HepG2 (cell line): ENCODE results near the gene PGS1. TPM values are rescaled to one million over a fixed set of nuclear protein-coding genes. Genes with fewer than 3 reads are reported as not detected.

Experiments used
- CHD2 ChIP-seq: IDR thresholded peaks from 2 replicates; pipeline ENCODE4 v1.6.1; 2011; ENCODE audit warnings: low read depth, low read length, improper control_type of control experiment
- ELF4 ChIP-seq: sonication (generic); formaldehyde crosslinking; IDR thresholded peaks from 2 replicates; pipeline ENCODE4 v1.5.0; 2020; ENCODE audit warnings: missing genetic modification reagents, mild to moderate bottlenecking, moderate library complexity, borderline replicate concordance
- FLYWCH1 ChIP-seq: sonication (generic); formaldehyde crosslinking; IDR thresholded peaks from 2 replicates; pipeline ENCODE4 v1.8.1; 2023; ENCODE audit warnings: mild to moderate bottlenecking, missing genetic modification reagents
- FOXP4 ChIP-seq: sonication (generic); formaldehyde crosslinking; IDR thresholded peaks from 2 replicates; pipeline ENCODE4 v1.4.0; 2020; ENCODE audit warnings: missing genetic modification reagents
- HBP1 ChIP-seq: IDR thresholded peaks from 2 replicates; pipeline ENCODE4 v1.6.1; 2016; ENCODE audit warnings: low read depth, control low read depth
- HMGA1 ChIP-seq: sonication (generic); formaldehyde crosslinking; conservative IDR thresholded peaks from 2 replicates; pipeline ENCODE4 v1.4.0; 2020; ENCODE audit warnings: missing genetic modification reagents
- KLF11 ChIP-seq: IDR thresholded peaks from 2 replicates; pipeline ENCODE4 v1.6.1; 2016; ENCODE audit warnings: missing compliant biosample characterization
- NRL ChIP-seq: sonication (generic); formaldehyde crosslinking; IDR thresholded peaks from 2 replicates; pipeline ENCODE4 v1.5.0; 2020; ENCODE audit warnings: missing genetic modification reagents, mild to moderate bottlenecking, moderate library complexity, borderline replicate concordance
- PHF8 ChIP-seq: sonication (generic); formaldehyde crosslinking; IDR thresholded peaks from 2 replicates; pipeline ENCODE4 v1.5.0; 2020; ENCODE audit warnings: missing genetic modification reagents
- POLR2AphosphoS2 ChIP-seq: IDR thresholded peaks from 2 replicates; pipeline ENCODE4 v1.6.1; 2011; ENCODE audit warnings: low read depth, low read length, improper control_type of control experiment
- RFX5 ChIP-seq: IDR thresholded peaks from 2 replicates; pipeline ENCODE4 v1.6.1; 2011; ENCODE audit warnings: low read depth, low read length, improper control_type of control experiment
- RXRB ChIP-seq: IDR thresholded peaks from 2 replicates; pipeline ENCODE4 v1.6.1; 2016; ENCODE audit warnings: borderline replicate concordance, missing genetic modification reagents, missing compliant biosample characterization
- TBL1XR1 ChIP-seq: fragments of 150-350 bp; IDR thresholded peaks from 2 replicates; pipeline ENCODE4 v1.6.1; 2014; ENCODE audit warnings: borderline replicate concordance, low read length; ENCODE audit not compliant: partially characterized antibody
- TBX3 ChIP-seq: fragments of 450-650 bp; IDR thresholded peaks from 2 replicates; pipeline ENCODE4 v1.6.1; 2017; ENCODE audit warnings: antibody characterized with exemption, mild to moderate bottlenecking, inconsistent platforms, borderline replicate concordance
- UBTF ChIP-seq: sonication (generic); formaldehyde crosslinking; IDR thresholded peaks from 2 replicates; pipeline ENCODE4 v1.4.0; 2020; ENCODE audit warnings: mild to moderate bottlenecking, missing genetic modification reagents
- ZBTB14 ChIP-seq: sonication (generic); formaldehyde crosslinking; IDR thresholded peaks from 2 replicates; pipeline ENCODE4 v1.4.0; 2020; ENCODE audit warnings: missing genetic modification reagents
- ZBTB39 ChIP-seq: sonication (generic); formaldehyde crosslinking; IDR thresholded peaks from 2 replicates; pipeline ENCODE4 v1.5.0; 2020; ENCODE audit warnings: missing genetic modification reagents
- ZNF17 ChIP-seq: sonication (generic); formaldehyde crosslinking; IDR thresholded peaks from 2 replicates; pipeline ENCODE4 v1.5.0; 2020; ENCODE audit warnings: mild to moderate bottlenecking, missing genetic modification reagents
- ZNF333 ChIP-seq: sonication (generic); formaldehyde crosslinking; IDR thresholded peaks from 2 replicates; pipeline ENCODE4 v1.4.0; 2020; ENCODE audit warnings: mild to moderate bottlenecking, missing genetic modification reagents, borderline replicate concordance
- ZNF562 ChIP-seq: sonication (generic); formaldehyde crosslinking; IDR thresholded peaks from 2 replicates; pipeline ENCODE4 v1.8.0; 2022; ENCODE audit warnings: missing genetic modification reagents, borderline replicate concordance
- ZNF781 ChIP-seq: sonication (generic); formaldehyde crosslinking; IDR thresholded peaks from 2 replicates; pipeline ENCODE4 v1.5.1; 2020; ENCODE audit warnings: borderline replicate concordance, mild to moderate bottlenecking, missing genetic modification reagents; ENCODE audit errors: not compliant biosample characterization
- polyA plus RNA-seq, 8 experiments: library from polyadenylated mRNA; depleted of rRNA in 3 of 8; stranded (reverse) in 7 of 8; unstranded in 1 of 8; fragments of >200 nt; fragmentation: Illumina TruSeq in 4 of 8; extraction: Trizol in 4 of 8; gene quantifications; 2 replicates each; pipeline versions ENCODE4 v1.2.1 to v1.2.3, GENCODE V29; 2011 to 2016; ENCODE audit warnings: low read depth in 4 of 8, missing spikeins in 1 of 8, mixed read lengths in 1 of 8; ENCODE audit not compliant: insufficient read depth in 1 of 8
- total RNA-seq, 5 experiments: library from RNA; depleted of rRNA; stranded (reverse); fragments of >200 nt; fragmentation: Illumina TruSeq; extraction: Trizol; gene quantifications; 2 replicates each; pipeline ENCODE4 v1.2.3, GENCODE V29; 2016; ENCODE audit warnings: low read depth in 1 of 5

The PGS1 gene
- total and polyA plus RNA-seq, 2 of the 13 experiments (the other 11 are each of a cell fraction or from before 2014, with no cell fraction given) = 25.9 to 31.5 TPM

GRCh38 chr17:78355045-78355641, 23.3 kb upstream of the PGS1 start (continued):
- TF ChIP-seq ZBTB14 (CRISPR knock-in tag) (no peak), ZNF17 (CRISPR knock-in tag) (no peak), ZNF781 (CRISPR knock-in tag) (no peak), FLYWCH1 (CRISPR knock-in tag) (no peak), FOXP4 (CRISPR knock-in tag) (peak; percentile 82), RFX5 (no peak), TBL1XR1 (no peak), PHF8 (CRISPR knock-in tag) (no peak), ZNF333 (CRISPR knock-in tag) (no peak), TBX3 (no peak), ELF4 (CRISPR knock-in tag) (peak; percentile 51; the same call in 1 of the 2 replicates), UBTF (CRISPR knock-in tag) (0 out of 2 replicates have a peak, but pooled peaks have one; percentile 24), POLR2AphosphoS2 (no peak), HMGA1 (CRISPR knock-in tag) (no peak), CHD2 (no peak), NRL (CRISPR knock-in tag) (peak; percentile 24; the same call in 1 of the 2 replicates), RXRB (CRISPR knock-in tag) (peak; percentile 64; the same call in 1 of the 2 replicates), KLF11 (no peak), ZNF562 (no peak), HBP1 (CRISPR knock-in tag) (no peak), ZBTB39 (CRISPR knock-in tag) (no peak)
